ENCODE measurements around the gene TEX11.

DNA sequence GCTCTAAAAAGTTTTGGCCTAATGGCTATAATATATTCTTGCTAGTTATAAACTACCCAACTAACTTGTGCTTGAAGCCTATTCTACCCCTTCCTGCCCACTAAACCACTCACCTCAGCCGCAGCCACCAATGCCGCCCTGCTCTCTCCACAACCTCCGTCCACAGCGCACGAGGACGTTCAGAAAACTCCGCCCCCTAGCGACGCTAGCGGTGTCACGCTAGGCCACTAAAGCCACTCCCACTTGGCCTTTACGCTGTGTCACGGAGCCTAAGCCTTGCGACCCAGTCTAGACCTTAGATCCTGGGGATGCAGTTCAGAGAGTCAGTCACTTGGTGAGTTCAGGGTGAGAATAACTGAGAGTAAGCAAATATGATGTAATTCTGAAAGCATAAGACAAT, at the start of gene TEX11:
- TF ChIP-seq, protein P1, sequence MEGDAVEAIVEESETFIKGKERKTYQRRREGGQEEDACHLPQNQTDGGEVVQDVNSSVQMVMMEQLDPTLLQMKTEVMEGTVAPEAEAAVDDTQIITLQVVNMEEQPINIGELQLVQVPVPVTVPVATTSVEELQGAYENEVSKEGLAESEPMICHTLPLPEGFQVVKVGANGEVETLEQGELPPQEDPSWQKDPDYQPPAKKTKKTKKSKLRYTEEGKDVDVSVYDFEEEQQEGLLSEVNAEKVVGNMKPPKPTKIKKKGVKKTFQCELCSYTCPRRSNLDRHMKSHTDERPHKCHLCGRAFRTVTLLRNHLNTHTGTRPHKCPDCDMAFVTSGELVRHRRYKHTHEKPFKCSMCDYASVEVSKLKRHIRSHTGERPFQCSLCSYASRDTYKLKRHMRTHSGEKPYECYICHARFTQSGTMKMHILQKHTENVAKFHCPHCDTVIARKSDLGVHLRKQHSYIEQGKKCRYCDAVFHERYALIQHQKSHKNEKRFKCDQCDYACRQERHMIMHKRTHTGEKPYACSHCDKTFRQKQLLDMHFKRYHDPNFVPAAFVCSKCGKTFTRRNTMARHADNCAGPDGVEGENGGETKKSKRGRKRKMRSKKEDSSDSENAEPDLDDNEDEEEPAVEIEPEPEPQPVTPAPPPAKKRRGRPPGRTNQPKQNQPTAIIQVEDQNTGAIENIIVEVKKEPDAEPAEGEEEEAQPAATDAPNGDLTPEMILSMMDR (IDR thresholded peaks at IDR 0.05): no peak
- TF ChIP-seq POLR2AphosphoS5 (IDR thresholded peaks at IDR 0.05) (no peak), POLR2A (IDR thresholded peaks at IDR 0.05) (no peak)
